ENCODE data around the gene MYT1. TPM values are rescaled to one million over a fixed set of nuclear protein-coding genes. Genes with fewer than 3 reads are reported as not detected.
"Not testable (repeated sequence)": the region's sequence is repeated elsewhere in the genome, so short reads cannot be mapped to it uniquely, and the experiment has no call there.

The MYT1 gene
- total RNA-seq, 1 experiment from 2014 or later = 7.1 TPM

DNA sequence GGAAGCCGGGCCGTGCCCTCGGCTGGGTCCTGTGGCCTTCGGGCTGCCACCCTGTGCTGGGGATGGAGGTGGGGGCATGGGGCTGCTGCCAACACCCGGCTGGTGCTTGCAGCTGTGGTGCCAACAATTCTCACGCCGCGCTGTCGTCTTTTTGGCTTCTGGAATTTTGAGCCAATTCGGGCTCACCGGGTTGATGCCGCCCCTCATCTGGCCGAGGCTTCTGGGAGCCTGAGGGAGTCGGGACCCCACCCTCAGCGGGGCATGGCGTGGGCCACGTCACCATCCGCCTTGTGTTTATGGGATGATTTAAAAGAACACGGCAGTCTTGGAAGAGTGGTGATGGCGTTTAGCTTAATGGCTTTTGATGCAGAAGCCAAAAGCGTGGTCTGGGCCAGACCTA, 48.2 kb upstream of the MYT1 start (continued):
- TF ChIP-seq, protein P1, sequence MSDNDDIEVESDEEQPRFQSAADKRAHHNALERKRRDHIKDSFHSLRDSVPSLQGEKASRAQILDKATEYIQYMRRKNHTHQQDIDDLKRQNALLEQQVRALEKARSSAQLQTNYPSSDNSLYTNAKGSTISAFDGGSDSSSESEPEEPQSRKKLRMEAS (IDR thresholded peaks at IDR 0.05) = no peak

DNA sequence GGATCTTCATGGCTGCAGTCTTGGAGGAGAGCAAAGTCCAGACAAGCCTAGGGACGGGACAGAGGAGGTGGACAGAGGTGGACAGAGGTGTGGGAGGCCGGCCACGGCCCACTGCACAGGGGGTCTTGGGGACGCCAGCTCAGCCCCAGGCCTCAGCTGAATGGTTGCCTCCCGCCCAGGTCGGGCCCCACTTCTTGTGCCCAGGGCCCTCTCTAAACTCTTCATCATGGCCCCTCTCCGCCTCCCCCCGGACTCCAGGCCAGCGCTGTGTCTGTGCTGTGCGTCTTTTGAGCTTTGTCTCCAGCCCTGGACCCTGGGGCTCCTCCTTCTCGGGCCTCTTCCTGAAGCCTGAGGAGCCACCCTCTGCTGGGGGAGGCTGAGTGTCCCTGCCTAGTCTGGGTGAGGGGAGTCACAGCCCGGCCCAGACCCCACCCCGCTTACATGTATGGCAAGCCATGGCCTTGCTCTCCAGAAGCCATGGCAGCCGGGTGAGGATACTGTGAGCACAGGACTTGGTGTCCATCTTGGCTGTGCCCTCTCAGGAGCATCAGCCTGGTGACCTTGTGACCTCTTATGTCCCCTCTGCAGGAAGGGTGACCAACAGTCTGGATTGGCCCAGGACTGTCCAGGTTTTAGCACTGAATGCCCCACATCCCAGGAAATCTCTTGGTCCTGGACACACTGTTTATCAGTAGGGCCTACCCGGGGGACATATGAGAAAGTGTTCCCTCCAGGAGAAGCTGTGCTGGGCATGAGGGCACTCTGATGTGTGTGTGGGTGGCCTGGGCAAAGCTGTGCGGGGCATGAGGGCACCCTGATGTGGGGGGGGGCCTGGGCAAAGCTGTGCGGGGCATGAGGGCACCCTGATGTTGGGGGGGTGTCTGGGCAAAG, 47.5 kb upstream of the MYT1 start:
- no peaks in the 10 kb centered on the region for H3K79me2 ChIP-seq (ENCODE audit: insufficient read depth, low read length)
- H3K4me2 ChIP-seq (ENCODE audit: low read length) = no peak overlapping the region
- H3K9ac ChIP-seq (ENCODE audit: low read length) = no peak overlapping the region
- RAD21 ChIA-PET (ENCODE audit: low non-redundant PET in 1 of 2, low total read pairs in 2 of 2, uncharacterized antibody in 2 of 2, unreplicated experiment in 2 of 2) = no interaction called here
- no peak overlapping the region for H2AFZ ChIP-seq (ENCODE audit: low read depth, low read length, poor library complexity, severe bottlenecking)
- no peaks in the 10 kb centered on the region for H3K9me3 ChIP-seq (ENCODE audit: control insufficient read depth in 1 of 2, insufficient read depth in 1 of 2, low read depth in 1 of 2, low read length in 2 of 2)
- POLR2A ChIA-PET = no interaction called here
- TF ChIP-seq, protein P2, sequence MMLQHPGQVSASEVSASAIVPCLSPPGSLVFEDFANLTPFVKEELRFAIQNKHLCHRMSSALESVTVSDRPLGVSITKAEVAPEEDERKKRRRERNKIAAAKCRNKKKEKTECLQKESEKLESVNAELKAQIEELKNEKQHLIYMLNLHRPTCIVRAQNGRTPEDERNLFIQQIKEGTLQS (IDR thresholded peaks at IDR 0.05) = no peak
- TF ChIP-seq FOSL1 (IDR thresholded peaks at IDR 0.05; ENCODE audit: low read depth) (no peak), EZH2phosphoT487 (IDR thresholded peaks at IDR 0.05; ENCODE audit: borderline replicate concordance) (no peak), SRF (IDR thresholded peaks at IDR 0.05; ENCODE audit: low read depth) (no peak), CEBPB (IDR thresholded peaks at IDR 0.05; ENCODE audit: low read depth) (no peak), YY1 (IDR thresholded peaks at IDR 0.05; ENCODE audit: extremely low read depth, insufficient replicate concordance, low read depth, low read length) (no peak), POLR2A (IDR thresholded peaks at IDR 0.05; ENCODE audit: borderline replicate concordance, extremely low read depth, insufficient read depth, insufficient read length) (no peak), CBX3 (IDR thresholded peaks at IDR 0.05; ENCODE audit: low read depth) (no peak), EGR1 (IDR thresholded peaks at IDR 0.05; ENCODE audit: low read depth) (no peak), POLR2AphosphoS5 (IDR thresholded peaks at IDR 0.05; ENCODE audit: low read depth, low read length) (no peak)
- TF ChIP-seq, protein P3, sequence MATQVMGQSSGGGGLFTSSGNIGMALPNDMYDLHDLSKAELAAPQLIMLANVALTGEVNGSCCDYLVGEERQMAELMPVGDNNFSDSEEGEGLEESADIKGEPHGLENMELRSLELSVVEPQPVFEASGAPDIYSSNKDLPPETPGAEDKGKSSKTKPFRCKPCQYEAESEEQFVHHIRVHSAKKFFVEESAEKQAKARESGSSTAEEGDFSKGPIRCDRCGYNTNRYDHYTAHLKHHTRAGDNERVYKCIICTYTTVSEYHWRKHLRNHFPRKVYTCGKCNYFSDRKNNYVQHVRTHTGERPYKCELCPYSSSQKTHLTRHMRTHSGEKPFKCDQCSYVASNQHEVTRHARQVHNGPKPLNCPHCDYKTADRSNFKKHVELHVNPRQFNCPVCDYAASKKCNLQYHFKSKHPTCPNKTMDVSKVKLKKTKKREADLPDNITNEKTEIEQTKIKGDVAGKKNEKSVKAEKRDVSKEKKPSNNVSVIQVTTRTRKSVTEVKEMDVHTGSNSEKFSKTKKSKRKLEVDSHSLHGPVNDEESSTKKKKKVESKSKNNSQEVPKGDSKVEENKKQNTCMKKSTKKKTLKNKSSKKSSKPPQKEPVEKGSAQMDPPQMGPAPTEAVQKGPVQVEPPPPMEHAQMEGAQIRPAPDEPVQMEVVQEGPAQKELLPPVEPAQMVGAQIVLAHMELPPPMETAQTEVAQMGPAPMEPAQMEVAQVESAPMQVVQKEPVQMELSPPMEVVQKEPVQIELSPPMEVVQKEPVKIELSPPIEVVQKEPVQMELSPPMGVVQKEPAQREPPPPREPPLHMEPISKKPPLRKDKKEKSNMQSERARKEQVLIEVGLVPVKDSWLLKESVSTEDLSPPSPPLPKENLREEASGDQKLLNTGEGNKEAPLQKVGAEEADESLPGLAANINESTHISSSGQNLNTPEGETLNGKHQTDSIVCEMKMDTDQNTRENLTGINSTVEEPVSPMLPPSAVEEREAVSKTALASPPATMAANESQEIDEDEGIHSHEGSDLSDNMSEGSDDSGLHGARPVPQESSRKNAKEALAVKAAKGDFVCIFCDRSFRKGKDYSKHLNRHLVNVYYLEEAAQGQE (IDR thresholded peaks at IDR 0.05; ENCODE audit: low read depth) = no peak
- peaks cover 0 to 8% of the 10 kb centered on the region in 2 experiments; a peak in 2 of 4 replicates for H3K4me1 ChIP-seq (ENCODE audit: control insufficient read depth in 1 of 2, insufficient read depth in 2 of 2, low read length in 2 of 2)
- H4K20me1 ChIP-seq (ENCODE audit: insufficient read depth) = no peaks in the 10 kb centered on the region
- CTCF ChIA-PET = interaction anchor here (1.7 kb wide), 1 partner anchor 15 kb away, joined by 8 read pairs; no protein-coding TSS in a partner anchor
- intact Hi-C loops (cut with micrococcal nuclease) = no loop called here
- no peak overlapping the region for H3K27ac ChIP-seq (ENCODE audit: low read depth, low read length)
- no peak for ATAC-seq
- no peak overlapping the region for H3K4me3 ChIP-seq (replicated peaks in 1 of 2; ENCODE audit: low read depth in 1 of 2, low read length in 2 of 2)
- BruUV-seq (replicated peaks) = no TSS peak
- no peaks in the 10 kb centered on the region for H3K36me3 ChIP-seq (ENCODE audit: control insufficient read depth in 1 of 2, insufficient read depth in 2 of 2, low read length in 2 of 2)
- DNase-seq (ENCODE audit: low read depth, low spot score) = no peak
- H3K9me2 ChIP-seq (ENCODE audit: insufficient read depth) = no peaks in the 10 kb centered on the region
- H3K27me3 ChIP-seq (ENCODE audit: insufficient read depth, low read length) = no peaks in the 10 kb centered on the region

DNA sequence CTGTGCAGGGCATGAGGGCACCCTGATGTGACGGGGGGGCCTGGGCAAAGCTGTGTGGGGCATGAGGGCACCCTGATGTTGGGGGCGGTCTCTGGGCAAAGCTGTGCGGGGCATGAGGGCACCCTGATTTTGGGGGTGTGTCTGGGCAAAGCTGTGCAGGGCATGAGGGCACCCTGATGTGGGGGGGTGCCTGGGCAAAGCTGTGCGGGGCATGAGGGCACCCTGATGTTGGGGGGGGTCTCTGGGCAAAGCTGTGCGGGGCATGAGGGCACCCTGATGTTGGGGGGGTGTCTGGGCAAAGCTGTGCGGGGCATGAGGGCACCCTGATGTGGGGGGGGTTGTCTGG, 46.8 kb upstream of the MYT1 start:
- H4K20me1 ChIP-seq (ENCODE audit: insufficient read depth); DNase-seq (ENCODE audit: low read depth, low spot score); H3K9me2 ChIP-seq (ENCODE audit: insufficient read depth); intact Hi-C loops (cut with micrococcal nuclease); H3K27ac ChIP-seq (ENCODE audit: low read depth, low read length); H3K9me3 ChIP-seq (ENCODE audit: control insufficient read depth in 1 of 2, insufficient read depth in 1 of 2, low read depth in 1 of 2, low read length in 2 of 2); H3K79me2 ChIP-seq (ENCODE audit: insufficient read depth, low read length); H3K4me2 ChIP-seq (ENCODE audit: low read length); H3K4me1 ChIP-seq (ENCODE audit: control insufficient read depth in 1 of 2, insufficient read depth in 2 of 2, low read length in 2 of 2); H2AFZ ChIP-seq (ENCODE audit: low read depth, low read length, poor library complexity, severe bottlenecking); POLR2A ChIA-PET; BruUV-seq (replicated peaks); H3K36me3 ChIP-seq (ENCODE audit: control insufficient read depth in 1 of 2, insufficient read depth in 2 of 2, low read length in 2 of 2); H3K27me3 ChIP-seq (ENCODE audit: insufficient read depth, low read length); ATAC-seq; H3K4me3 ChIP-seq (replicated peaks in 1 of 2; ENCODE audit: low read depth in 1 of 2, low read length in 2 of 2); CTCF ChIA-PET; RAD21 ChIA-PET (ENCODE audit: low non-redundant PET in 1 of 2, low total read pairs in 2 of 2, uncharacterized antibody in 2 of 2, unreplicated experiment in 2 of 2); H3K9ac ChIP-seq (ENCODE audit: low read length): not testable (repeated sequence)

All from HCT116 (cell line).